Measurements from ENCODE around the gene TOR2A.

The TOR2A gene

DNA sequence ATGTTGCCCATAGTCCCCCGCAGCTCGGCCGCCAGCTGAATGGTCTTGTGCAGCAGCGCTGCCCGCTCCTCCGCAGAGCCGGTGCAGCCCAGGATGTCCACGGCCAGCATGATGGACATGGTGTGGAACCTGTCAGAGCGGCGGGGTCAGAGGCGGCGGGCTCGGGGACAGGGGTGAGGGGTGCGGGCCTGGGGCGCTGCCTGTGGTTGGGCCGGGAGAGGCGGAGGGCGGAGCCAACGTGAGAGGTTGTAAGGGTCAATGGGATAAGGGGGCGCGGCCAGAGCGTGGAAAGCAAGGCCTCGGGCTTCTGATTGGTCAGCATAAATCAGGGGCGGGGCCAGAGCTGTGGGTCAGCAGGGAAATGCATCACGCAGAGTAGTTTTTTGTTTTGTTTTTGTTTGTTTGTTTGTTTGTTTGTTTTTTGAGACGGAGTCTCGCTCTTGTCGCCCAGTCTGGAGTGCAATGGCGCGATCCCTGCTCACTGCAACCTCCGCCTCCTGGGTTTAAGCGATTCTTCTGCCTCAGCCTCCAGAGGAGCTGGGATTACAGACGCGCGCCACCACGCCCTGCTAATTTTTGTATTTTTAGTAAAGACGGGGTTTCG lies 6.8 kb upstream of the TOR2A start:
- DNase-seq = no peak

- no peak for DNase-seq
These were observed 4.7 kb upstream of the TOR2A start for GRCh38 chr9:127739614-127740330.

DNA sequence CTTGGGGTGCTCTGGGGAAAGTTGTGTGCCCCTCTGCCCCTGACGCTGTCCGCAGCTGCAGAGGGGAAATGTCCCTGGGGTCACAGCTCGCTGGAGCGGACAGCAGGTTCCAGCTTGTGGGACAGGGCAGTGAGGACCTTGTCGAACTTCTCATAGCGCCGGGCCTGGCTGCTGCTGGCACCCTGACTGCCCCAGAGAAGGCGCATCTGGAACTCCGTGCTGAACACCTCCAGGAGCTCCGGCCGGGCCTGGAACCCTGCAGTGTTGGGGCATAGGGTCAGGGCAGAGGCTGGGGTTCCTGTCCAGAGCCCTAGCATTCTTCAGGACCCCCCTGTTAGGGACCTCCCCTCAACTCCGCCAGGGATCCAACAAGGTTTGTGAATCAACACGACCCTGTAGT lies 3.6 kb upstream of the TOR2A start:
- DNase-seq = no peak

- DNase-seq = no peak
These were observed 564 bp upstream of the TOR2A start for GRCh38 chr9:127735530-127736185.

DNA sequence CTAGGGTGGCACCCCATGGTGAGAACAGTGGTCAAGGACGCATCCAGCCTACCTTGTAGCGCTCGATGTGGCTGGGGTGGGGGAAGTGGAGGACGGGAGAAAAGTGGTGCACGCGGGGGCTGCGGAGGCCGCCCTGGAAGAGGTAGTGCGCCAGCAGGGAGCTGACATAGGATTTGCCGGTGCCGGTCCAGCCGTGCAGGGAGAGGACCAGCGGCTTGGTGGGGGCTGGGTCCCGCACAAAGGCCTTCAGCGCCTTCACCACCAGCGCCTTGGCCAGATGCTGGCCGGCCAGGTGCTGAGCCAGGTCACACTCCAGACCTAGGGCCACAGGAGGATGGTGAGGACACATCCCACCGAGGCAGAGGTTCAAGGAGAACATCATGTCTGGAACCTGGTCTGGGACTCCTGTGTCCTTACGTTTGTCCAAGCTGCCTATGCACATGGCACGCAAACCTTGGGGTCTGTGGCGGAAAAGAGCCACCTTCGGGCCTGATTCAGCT lies 797 bp downstream of the TOR2A start:
- no peak for DNase-seq

GRCh38 chr9:127733614-127734013 lies 1.5 kb downstream of the TOR2A start:
- no peak for DNase-seq

DNA sequence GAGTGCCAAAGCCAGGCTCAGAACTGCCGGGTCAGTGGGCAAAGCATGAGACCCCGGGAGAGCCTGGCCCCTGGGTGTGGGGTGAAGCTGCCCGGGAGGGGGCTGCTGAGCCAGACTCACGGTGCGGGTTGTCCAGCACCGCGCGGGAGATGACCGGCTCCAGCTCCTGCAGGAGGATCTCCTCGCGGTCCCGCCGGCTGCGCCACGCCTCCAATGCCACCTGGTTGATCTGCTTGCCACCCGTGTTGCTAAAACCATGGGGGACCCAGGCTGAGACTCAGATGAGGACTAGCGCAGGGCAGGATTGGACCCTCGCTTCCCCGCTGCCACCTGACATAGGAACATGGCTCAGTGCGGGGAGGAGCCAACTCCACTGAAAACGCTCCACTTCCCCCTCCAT lies 2.6 kb downstream of the TOR2A start:
- no peak for DNase-seq

GRCh38 chr9:127731938-127732337 lies 3.2 kb downstream of the TOR2A start:
- DNase-seq = no peak

DNA sequence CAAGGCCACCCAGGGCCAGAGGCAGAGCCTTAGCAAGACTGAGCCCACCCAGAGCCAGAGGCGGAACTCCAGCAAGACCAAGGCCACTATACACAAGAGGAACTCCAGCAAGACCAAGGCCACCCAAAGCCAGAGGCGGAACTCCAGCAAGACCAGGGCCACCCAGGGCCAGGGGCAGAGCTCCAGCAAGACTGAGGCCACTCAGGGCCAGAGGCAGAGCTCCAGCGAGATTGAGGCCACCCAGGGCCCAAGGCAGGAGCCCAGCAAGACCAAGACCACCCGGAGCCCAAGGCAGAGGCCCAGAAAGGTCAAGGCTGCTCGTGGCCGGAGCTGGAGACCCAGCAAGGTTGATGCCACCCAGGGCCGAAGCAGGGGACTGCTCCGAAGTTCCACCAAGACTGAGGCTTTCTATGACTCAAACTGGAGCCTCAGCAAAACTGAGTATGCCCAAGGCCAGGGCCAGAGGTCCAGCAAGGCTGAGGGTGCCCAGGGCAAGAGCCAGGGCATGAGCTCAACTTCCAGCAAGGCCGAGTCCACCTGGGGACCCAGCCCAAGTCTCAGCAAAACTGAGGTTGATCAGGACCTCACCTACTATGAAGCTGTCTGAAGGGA lies 4.2 kb downstream of the TOR2A start:
- no peak for DNase-seq

DNA sequence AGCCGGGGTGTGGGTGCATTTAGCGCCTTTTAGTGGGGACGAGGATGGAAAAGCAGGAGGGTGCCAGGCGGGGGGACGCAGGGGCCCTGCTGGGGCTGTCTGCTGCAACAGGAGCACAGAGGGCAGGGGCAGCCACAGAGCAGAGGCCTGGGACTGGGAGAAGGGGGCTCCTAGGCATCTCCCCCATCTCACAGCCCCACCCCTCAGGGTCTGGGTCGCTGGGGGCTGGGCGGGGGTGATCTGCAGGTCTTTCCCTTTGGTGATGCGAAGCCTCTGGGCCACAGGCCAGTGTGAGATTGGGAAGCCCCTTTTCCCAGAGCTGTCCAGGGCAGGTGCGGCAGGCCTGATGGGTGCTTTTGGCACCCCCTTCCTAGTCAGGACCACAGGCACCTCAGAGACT lies 4.8 kb downstream of the TOR2A start:
- no peak for DNase-seq

DNA sequence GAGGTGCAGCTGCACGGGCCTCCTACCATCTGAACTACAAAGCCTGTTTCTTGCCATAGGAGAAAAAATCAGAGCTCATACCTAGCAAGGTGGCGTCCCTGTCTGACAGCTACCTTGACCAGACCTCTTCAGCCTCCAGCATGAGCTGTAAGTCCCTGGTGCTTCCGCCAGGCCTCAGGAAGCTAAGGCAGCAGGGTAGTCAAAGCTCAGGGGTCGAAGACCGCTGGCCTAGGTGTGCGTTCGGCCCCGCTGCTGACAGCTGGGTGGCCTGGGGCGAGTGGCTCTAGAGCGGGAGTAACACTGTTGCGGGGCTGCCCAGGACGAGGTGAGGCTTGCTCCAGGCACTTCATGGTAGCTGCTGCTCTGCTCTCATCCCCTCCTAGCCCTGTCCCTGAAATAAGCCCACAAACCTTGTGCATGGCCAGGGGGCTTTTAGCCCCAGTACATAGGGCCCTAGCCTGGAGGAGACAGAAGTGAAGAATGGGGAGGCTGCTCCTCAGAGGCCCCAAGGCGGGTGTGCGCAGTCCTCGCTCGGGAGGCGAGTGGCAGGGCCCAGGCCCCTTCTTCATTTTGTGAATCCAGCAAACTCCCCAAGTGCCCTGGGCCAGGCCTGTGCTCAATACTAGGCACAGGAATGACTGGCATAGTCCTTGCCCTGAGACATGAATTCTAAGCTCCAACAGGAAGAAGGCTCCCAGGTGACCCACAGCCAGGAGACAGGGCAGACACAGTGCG lies 5.4 kb downstream of the TOR2A start:
- DNase-seq = no peak

DNA sequence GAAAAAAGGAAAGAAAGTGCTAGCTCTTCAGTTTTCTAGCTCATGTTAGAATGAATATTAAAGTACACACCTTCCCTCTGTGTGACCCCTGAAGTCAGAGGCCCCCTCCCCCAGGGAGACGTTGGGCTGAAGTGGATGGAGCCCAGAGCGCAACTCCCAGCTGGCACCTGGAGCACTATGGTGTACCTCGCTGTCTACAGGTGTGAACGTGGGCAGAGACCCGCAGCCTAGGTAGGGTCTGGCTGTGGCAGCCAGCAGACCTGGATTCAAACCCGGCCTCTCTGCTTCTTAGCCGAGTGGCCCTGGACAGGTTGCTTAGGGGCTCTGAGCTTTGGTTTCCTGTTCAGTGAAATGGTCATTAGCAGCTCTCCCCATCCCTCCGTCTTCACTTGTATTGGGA lies 6.3 kb downstream of the TOR2A start:
- no peak for DNase-seq

- no peak for DNase-seq
These were observed 8.2 kb downstream of the TOR2A start for GRCh38 chr9:127726871-127727270.

DNA sequence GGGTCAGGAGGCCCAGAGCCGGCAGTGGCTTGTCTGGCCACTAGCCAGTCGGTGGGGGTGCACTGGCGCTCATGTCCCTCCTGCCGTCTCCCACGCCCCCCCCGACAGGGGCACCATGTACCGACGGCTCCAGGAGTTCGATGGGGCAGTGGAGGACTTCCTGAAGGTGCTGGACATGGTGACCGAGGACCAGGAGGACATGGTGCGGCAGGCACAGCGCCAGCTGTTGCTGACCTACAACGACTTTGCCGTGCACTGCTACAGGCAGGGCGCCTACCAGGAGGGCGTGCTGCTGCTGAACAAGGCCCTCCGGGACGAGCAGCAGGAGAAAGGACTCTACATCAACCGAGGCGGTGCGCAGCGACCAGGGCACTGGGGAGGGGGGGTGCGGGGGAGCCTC lies 11.1 kb downstream of the TOR2A start:
- no peak for DNase-seq

GRCh38 chr9:127723444-127723843 lies 11.7 kb downstream of the TOR2A start:
- no peak for DNase-seq

DNA sequence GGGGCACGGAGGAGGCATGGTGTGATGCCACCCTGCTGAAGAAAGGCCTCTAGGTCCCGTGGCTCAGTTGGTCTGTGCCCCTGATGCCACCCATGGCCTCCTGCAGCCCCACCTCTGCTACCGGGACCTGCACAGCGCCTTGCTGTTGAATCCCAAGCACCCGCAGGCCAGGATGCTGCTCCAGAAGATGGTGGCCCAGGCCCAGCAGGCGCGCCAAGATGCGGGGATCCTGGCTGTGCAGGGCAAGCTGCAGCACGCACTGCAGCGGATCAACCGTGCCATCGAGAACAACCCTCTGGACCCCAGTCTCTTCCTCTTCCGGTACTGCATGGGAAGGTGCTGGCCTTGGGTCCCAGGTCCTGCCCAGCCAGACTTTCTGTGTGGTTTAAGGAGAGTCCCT lies 12.1 kb downstream of the TOR2A start:
- DNase-seq = no peak

DNA sequence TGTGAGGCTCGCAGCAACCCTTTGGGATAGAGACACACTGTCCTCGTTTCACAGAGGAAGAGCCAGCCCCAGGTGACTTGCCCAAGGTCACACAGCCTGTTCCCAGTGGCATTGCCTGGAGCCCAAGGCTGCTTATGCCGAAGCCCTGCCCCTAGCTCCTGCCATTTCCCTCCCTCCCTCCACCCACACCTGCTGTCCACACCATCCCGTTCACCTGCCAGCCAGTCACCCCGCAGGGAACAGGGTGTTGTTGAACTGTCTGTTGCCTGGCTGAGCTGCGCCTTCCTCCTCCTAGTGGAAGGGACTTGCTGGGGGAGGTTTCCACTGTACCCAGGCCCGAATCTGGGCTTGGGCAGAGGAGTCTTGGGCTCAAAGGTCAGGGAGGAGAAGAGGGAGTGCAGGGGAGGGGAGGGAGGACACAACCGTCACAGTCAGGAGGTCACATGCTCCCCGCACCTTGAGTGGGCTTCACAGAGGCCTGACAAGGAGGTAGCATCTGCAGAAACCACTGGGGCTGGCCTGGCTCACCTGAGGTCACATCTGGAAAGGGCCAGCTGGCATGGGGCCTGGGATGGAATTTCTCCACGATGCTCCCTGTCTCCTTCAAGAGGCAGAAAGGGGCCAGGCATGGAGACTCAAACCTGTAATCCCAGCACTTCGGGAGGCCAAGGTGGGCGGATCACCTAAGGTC lies 12.9 kb downstream of the TOR2A start:
- DNase-seq = no peak

DNA sequence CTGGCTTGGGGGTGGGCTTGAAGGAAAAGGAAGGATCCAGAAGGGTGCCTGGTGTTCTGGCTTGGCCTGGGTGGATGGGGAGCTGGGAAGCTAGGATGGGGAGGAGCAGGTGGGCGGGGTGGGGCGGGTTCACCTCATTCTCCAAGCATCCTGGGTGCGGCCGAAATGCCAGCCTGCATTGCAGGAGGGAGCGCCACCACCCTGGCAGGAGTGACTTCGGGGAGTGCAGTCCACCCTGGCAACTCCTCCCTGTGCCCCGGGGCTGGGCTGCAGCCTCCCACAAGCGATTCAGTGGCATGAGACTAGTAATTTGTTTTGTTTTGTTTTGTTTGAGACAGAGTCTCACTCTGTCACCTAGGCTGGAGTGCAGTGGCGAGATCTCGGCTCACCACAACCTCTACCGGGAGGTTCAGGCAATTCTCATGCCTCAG lies 13.7 kb downstream of the TOR2A start:
- DNase-seq = no peak

DNA sequence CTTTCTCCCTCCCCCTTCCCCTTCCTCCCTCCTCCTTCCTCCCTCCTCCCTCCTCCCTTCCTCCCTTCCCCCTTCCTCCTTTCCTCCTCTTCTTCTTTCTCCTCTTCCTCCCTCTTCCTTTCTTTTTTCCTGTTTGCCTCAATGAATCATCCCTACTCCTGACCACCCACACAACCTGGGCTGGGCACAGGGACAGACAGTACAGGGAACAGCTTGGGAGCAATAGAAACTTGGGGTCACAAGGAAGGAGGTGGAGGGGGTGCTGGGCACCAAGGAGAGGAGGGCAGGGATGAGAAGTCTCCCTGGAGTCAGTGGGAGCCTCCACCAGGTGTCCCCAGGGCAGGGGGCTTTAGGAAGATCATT lies 14.2 kb downstream of the TOR2A start:
- DNase-seq = no peak

DNA sequence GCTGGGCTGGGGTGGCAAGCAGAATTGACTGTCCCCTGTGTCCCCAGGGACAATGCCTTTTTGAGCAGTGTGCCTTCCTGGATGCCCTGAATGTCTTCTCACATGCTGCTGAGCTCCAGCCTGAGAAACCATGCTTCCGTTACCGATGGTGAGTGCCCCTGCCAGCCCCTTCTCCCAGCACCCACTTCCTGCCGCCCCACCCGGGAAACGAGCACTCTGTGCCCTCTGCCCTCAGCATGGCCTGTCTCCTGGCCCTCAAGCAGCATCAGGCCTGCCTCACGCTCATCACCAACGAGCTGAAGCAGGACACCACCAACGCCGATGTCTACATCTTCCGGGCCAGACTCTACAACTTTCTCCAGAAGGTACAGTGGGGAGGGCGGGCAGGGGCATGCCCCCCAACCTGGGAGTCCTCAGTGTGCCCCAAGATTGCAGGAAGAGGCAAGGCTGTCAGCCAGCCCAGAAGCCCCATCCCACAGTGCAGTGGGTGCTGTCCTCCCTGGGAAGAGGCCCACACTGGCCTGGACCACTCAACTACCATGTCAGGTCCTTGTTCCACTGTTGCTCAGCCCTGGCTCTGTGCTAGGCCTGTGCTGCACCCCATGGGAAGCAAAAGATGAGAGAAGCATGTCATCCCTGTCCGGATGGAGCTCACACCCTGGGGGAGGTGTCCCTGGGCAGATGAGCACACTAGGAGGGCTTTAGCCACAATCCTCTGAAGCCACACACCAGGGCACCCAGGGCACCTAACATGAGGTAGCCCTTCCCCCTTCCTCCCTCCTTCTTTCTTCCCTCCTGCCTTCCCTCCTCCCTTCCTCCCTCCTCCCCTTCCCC lies 14.8 kb downstream of the TOR2A start:
- no peak for DNase-seq

GRCh38 chr9:127717766-127718165 lies 17.3 kb downstream of the TOR2A start:
- no peak for DNase-seq

DNA sequence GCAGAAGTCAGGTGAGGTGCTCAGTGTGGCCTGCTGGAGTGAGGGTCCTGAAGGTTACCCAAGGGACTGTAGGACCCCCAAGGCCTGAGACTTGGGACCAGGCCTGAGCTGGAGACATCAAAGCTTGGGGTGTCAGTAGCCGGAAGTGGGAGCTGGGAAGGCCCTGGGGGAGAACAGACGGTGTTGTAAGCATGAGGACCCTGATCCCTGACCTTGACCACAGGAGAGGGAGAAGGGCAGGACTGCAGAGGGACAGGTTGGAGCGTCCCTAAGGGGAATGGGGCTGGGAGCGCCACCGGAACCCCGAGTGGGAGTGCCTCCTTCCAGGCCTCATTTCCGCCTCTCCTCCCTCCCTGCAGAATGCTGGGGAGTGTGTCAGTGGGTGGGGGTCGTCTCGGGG lies 18.7 kb downstream of the TOR2A start:
- no peak for DNase-seq

Data from kidney glomerular epithelial cell (primary cell).